Hypothalamus (tissue), 51 donors: ENCODE data around the gene MYO1H.
"Not testable (repeated sequence)": the region's sequence is repeated elsewhere in the genome, so short reads cannot be mapped to it uniquely, and the experiment has no call there.

Source experiments
- DNase-seq, 51 donors: peaks; one replicate each; lab custom pipeline; 2025; lab: John Stamatoyannopoulos, UW

MYO1H gene

DNA sequence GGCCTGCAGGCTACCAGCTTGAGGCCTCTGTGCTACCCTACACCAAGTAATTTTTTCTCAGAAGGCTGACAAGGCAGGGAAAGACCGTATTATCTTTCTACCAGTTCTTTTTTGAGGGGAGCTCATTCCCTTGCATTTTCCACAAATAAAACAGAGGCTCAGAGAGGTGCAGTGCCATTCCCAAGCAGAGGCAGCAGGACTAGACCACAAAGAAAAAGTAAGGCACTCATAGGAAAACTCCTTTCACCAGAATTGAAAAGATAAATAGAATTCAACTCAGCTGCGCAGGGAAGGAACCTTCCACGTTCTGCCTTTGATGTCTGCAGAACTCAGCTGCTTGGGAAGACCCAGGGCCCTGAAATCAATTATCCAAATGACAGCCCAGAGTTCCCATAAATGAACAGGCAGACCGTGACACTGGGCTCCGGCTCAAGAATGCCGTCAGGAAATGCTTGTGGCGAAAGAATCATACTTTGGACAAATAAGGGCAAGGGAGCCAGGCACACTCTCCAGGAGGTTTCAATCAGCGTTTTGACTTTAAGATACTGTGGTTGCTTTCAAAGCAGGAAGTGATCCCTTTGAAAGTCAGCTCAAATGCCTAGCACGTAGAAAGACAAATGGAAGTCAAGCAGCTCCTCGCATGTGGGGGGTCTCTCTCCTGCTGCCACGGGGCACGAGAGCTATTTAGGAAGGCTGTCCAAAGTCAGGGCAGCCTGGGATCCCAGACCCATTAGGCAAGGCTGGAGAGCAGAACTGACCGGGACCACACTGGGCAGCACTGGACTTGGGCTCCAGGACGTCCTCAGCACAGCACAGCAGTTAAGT, 115.4 kb downstream of the MYO1H start:
- DNase-seq: peak in 6 of 51 donors; percentile 7 to 25 (median 12)

- no peak for DNase-seq
Observed at GRCh38 chr12:109463756-109464155, 116.1 kb downstream of the MYO1H start.

- DNase-seq: no peak
Observed at GRCh38 chr12:109464642-109465351, 117.1 kb downstream of the MYO1H start.

- DNase-seq: no peak
Observed at GRCh38 chr12:109466305-109466704, 118.6 kb downstream of the MYO1H start.

- peak in 3 of 51 donors; percentile 10 to 31 (median 13) for DNase-seq
Observed at GRCh38 chr12:109466821-109467220, 119.1 kb downstream of the MYO1H start.

GRCh38 chr12:109467978-109468676, 120.4 kb downstream of the MYO1H start:
- DNase-seq: no peak

GRCh38 chr12:109469517-109469916, 121.8 kb downstream of the MYO1H start:
- DNase-seq: no peak

- DNase-seq: no peak
Observed at GRCh38 chr12:109473006-109473405, 125.3 kb downstream of the MYO1H start.

- not testable (repeated sequence) for DNase-seq
Observed at GRCh38 chr12:109473526-109474270, 126.0 kb downstream of the MYO1H start.

DNA sequence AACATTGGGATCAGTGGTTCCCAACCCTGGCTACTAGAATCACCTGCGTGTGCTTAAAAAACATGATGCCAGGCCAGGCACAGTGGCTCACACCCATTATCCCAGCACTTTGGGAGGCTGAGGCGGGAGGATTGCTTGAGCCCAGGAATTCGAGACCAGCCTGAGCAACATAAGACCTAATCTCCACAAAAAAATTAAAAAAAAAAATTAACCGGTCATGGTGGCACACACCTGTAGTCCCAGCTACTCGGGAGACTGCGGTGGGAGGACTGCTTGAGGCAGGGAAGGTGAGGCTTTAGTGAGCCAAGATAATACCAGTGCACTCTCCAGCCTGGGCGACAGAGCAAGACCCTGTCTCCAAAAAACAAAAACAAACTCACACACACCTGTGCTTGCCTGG, 127.4 kb downstream of the MYO1H start:
- DNase-seq: no peak

- DNase-seq: no peak
Observed at GRCh38 chr12:109475993-109476806, 128.5 kb downstream of the MYO1H start.

DNA sequence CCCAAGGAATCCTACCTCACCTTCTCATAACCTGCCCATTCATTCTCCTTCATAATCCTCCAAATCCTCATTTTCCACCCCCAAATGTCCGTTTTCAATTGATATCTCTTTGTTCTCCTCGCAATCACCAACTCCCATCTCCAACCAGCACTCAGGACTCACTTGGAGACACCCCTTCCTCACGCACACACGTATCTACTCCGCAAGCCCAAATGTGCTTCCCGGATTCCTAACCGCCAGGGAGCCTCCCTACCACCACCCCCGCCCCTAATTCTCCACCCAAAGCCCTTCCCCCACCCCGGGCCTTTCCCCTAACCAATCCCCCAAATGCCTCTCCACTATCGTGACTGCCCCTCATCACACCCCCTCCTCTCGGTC, 129.1 kb downstream of the MYO1H start:
- no peak for DNase-seq

GRCh38 chr12:109477185-109477962, 129.7 kb downstream of the MYO1H start, which contains the start of the genes KCTD10 and UBE3B:
TSS of gene KCTD10 (minus strand) at chr12:109477300. CDS start at chr12:109477262, 38 bp downstream.
TSS of gene UBE3B (plus strand) at chr12:109477634. CDS start at chr12:109483552, 5,918 bp downstream.
- DNase-seq: peak; percentile 50 to 97 (median 80)

- DNase-seq: no peak
Observed at GRCh38 chr12:109477963-109478315, 130.2 kb downstream of the MYO1H start.

- DNase-seq: no peak
Observed at GRCh38 chr12:109479761-109480160, 132.1 kb downstream of the MYO1H start.

DNA sequence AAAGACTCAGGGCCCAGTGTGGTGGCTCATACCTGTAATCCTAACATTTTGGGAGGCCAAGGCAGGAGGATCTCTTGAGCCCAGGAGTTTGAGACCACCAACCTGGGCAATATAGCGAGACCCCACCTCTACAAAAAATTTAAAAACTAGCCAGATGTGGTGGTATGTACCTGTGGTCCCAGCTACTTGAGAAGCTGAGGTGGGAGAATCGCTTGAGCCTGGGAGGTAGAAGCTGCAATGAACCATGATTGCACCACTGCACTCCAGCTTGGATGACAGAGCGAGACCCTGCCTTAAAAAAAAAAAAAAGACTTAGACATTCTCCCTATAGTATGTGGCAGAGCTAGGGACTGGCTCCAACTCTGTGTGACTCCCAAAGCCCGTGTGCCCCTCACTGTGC, 132.7 kb downstream of the MYO1H start:
- DNase-seq: no peak

DNA sequence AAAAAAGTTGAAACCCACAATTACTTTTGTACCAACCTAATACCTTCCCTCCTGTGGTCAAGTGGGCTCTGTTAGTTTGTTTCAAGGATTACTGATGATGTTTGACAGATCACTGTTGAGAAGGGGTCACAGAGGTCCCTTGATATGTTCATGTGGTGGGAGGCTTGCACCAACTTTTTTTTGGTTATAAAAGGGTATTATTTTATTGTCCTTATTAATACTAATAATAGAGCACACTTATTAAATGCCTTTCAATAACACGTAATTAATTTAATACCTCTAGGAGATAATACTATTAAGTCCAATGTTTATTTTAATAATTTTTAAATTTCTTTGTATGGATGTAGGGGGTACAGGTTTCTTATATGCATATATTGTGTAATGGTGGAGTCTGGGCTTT, 134.2 kb downstream of the MYO1H start:
- DNase-seq: no peak

DNA sequence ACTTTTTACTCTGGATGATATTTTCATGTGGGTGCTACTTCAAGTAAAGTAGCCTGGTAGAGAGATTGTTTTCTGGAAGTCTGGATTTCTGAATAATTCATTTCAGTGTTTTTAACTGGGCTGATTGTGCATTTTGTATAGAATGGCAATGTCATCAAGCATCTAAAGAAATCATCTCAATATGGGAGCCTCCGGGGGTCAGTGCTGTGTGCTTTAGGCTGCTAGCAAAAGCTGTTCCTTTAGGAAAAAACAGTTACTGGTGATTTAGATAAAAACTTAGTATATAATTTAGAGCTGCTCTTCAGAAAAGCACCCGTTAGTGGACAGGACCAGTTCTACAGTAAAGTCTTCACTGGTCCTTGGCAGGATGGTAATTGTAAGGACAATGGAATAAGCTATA, 134.8 kb downstream of the MYO1H start:
- no peak for DNase-seq

DNA sequence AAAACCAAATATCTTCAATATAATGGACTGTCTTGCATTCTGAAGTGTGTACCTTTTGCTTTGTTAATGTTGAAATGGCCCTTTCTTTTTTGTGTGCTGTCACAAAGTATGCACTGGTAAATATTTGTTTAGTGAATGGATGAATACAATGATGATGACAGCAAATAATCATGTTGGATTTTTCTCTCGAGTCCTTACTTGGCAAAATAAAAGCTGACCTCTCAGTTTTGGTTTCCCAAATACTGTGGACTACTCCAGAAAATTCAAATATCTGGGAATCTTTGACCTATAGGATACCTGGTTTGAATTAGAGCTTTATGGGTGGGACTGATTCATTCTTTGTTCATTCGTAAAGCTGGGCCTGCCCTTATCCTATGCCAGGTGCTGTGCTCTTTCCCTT, 135.2 kb downstream of the MYO1H start:
- no peak for DNase-seq
